ENCODE results near the gene RECQL.
A peak's percentile ranks its signal among the peaks of the same experiment; 100 is the strongest.

The RECQL gene

DNA sequence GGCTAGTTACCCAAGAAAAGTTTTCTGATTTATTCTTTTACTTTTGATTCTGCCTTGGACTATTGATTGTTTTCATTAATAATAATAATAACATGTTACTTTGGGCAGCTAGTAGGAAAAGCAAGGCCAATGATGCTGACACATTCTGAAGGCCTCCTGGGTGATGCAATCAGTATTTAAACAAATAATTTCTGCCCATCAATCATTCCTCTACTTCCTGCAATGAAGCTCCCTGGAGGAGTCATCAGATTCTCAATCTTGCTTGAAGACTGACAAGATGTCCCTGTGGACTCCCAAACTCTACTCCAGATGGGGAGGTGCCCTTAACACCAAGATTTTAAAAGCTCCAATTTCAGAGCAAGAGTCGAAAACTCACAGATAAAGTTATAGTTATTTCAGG, 24.6 kb upstream of the RECQL start, which contains the start of gene SPX:
Gene SPX, plus strand, starts transcription at position 244 of the 400 bp plus-strand sequence. CDS start 177 bp downstream, outside the sequence.
- DNase-seq, result peak in 1 of 3 donors; percentile 2
- Histone ChIP-seq H3K4me1 (ENCODE audit: control extremely low read depth in 1 of 4, control insufficient read depth in 4 of 4, insufficient read depth in 4 of 4, low read length in 3 of 4) (peaks cover 0 to 12% (median 8%) of the 10 kb centered on the region in 4 experiments), H3K27ac (ENCODE audit: insufficient read depth in 1 of 2, low read depth in 1 of 2, low read length in 2 of 2, poor library complexity in 1 of 2, severe bottlenecking in 2 of 2) (no peak within 1 kb of the TSS), H3K4me3 (ENCODE audit: control insufficient read depth in 1 of 7, extremely low read depth in 1 of 7, insufficient read depth in 4 of 7, low read depth in 2 of 7, low read length in 6 of 7) (peak within 1 kb of the TSS in 4 of 7 experiments; percentile 69 to 85 (median 81)), H3K27me3 (replicated peaks in 2 of 5; ENCODE audit: control insufficient read depth in 4 of 5, insufficient read depth in 5 of 5, low read length in 4 of 5) (peaks cover 5 to 25% (median 18%) of the 10 kb centered on the region in 5 experiments), H3K36me3 (ENCODE audit: control insufficient read depth in 4 of 4, insufficient read depth in 4 of 4, low read length in 3 of 4) (no peaks in the 10 kb centered on the region), H3K9me3 (ENCODE audit: control extremely low read depth in 1 of 5, control insufficient read depth in 4 of 5, insufficient read depth in 2 of 5, low read depth in 1 of 5, low read length in 4 of 5) (peaks cover 0 to 2% (median 0%) of the 10 kb centered on the region in 5 experiments)
- WGBS (ENCODE audit: insufficient coverage), result no CpG with 5 or more reads among the region's 1 CpG
- POLR2A ChIA-PET, result no interaction called here
- CTCF ChIA-PET, result interaction anchor here (1.0 to 1.1 kb wide), 2 partner anchors 161 to 934 kb away, joined by 3 read pairs; no protein-coding TSS in a partner anchor

DNA sequence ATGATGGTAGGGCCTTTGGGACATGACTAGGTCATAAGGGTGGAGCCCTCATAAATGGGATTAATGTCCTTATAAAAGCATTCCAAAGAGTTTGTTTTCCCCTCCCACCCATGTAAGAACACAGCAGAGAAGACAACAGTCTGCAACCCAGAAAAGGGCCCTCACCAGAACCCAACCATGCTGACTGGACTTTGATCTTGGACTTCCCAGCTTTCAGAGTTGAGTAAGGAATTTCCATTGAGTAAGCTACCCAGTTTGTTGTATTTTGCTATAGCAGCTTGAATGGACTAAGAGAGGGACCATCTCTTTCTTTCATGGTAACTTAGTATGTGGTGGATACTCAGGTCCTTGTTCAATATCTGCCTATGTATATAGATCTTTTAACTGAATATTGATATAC, 21.7 kb upstream of the RECQL start:
- Histone ChIP-seq H3K4me1 (ENCODE audit: control extremely low read depth in 1 of 4, control insufficient read depth in 4 of 4, insufficient read depth in 4 of 4, low read length in 3 of 4) (peaks cover 0 to 11% (median 8%) of the 10 kb centered on the region in 4 experiments), H3K4me3 (ENCODE audit: control insufficient read depth in 1 of 7, extremely low read depth in 1 of 7, insufficient read depth in 4 of 7, low read depth in 2 of 7, low read length in 6 of 7) (no peak overlapping the region), H3K27ac (ENCODE audit: insufficient read depth in 1 of 2, low read depth in 1 of 2, low read length in 2 of 2, poor library complexity in 1 of 2, severe bottlenecking in 2 of 2) (no peak overlapping the region), H3K36me3 (ENCODE audit: control insufficient read depth in 4 of 4, insufficient read depth in 4 of 4, low read length in 3 of 4) (peaks cover 0 to 4% (median 0%) of the 10 kb centered on the region in 4 experiments), H3K9me3 (ENCODE audit: control extremely low read depth in 1 of 5, control insufficient read depth in 4 of 5, insufficient read depth in 2 of 5, low read depth in 1 of 5, low read length in 4 of 5) (peaks cover 0 to 2% (median 0%) of the 10 kb centered on the region in 5 experiments), H3K27me3 (replicated peaks in 2 of 5; ENCODE audit: control insufficient read depth in 4 of 5, insufficient read depth in 5 of 5, low read length in 4 of 5) (peaks cover 3 to 19% (median 5%) of the 10 kb centered on the region in 5 experiments)
- POLR2A ChIA-PET, result no interaction called here
- DNase-seq, result no peak
- CTCF ChIA-PET, result no interaction called here

GRCh38 chr12:21521541-21521940, 20.1 kb upstream of the RECQL start:
- no peak for DNase-seq
- no peak overlapping the region for H3K27ac ChIP-seq (ENCODE audit: insufficient read depth in 1 of 2, low read depth in 1 of 2, low read length in 2 of 2, poor library complexity in 1 of 2, severe bottlenecking in 2 of 2)
- H3K9me3 ChIP-seq (ENCODE audit: control extremely low read depth in 1 of 5, control insufficient read depth in 4 of 5, insufficient read depth in 2 of 5, low read depth in 1 of 5, low read length in 4 of 5), result peaks cover 0 to 2% (median 0%) of the 10 kb centered on the region in 5 experiments
- POLR2A ChIA-PET, result no interaction called here
- H3K4me3 ChIP-seq (ENCODE audit: control insufficient read depth in 1 of 7, extremely low read depth in 1 of 7, insufficient read depth in 4 of 7, low read depth in 2 of 7, low read length in 6 of 7), result no peak overlapping the region
- WGBS (ENCODE audit: insufficient coverage), result 86% methylated on average over 1 of the region's 1 CpG
- CTCF ChIA-PET, result interaction anchor here (0.9 to 2.8 kb wide), 2 partner anchors 11 to 84 kb away, joined by 3 to 6 read pairs; partner anchors contain the start of gene PYROXD1
- peaks cover 0 to 5% (median 2%) of the 10 kb centered on the region in 5 experiments for H3K27me3 ChIP-seq (replicated peaks in 2 of 5; ENCODE audit: control insufficient read depth in 4 of 5, insufficient read depth in 5 of 5, low read length in 4 of 5)
- peaks cover 0 to 4% (median 1%) of the 10 kb centered on the region in 4 experiments for H3K36me3 ChIP-seq (ENCODE audit: control insufficient read depth in 4 of 4, insufficient read depth in 4 of 4, low read length in 3 of 4)
- H3K4me1 ChIP-seq (ENCODE audit: control extremely low read depth in 1 of 4, control insufficient read depth in 4 of 4, insufficient read depth in 4 of 4, low read length in 3 of 4), result no peaks in the 10 kb centered on the region

DNA sequence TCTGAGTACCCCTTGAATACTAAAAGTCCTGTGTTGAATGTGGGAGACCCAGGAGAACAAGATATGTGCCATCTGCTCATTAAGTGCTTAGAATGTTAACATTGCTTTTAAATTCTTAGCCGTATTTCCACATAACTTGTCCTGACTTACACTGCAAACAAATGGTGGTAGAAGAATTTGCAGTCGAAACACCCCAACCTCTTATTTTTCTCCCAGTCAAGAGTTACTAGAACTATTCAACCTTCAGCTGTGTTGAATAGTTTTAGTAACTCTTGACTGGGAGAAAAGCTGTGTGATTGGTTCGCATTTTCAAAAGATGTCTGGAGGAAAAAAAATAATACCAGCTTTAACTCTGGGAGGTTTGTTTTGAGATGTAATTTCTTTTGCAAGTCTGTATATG, 17.0 kb upstream of the RECQL start:
- DNase-seq, result no peak
- Histone ChIP-seq H3K4me3 (ENCODE audit: control insufficient read depth in 1 of 7, extremely low read depth in 1 of 7, insufficient read depth in 4 of 7, low read depth in 2 of 7, low read length in 6 of 7) (no peak overlapping the region), H3K4me1 (ENCODE audit: control extremely low read depth in 1 of 4, control insufficient read depth in 4 of 4, insufficient read depth in 4 of 4, low read length in 3 of 4) (no peaks in the 10 kb centered on the region), H3K36me3 (ENCODE audit: control insufficient read depth in 4 of 4, insufficient read depth in 4 of 4, low read length in 3 of 4) (peaks cover 9 to 21% (median 15%) of the 10 kb centered on the region in 4 experiments), H3K9me3 (ENCODE audit: control extremely low read depth in 1 of 5, control insufficient read depth in 4 of 5, insufficient read depth in 2 of 5, low read depth in 1 of 5, low read length in 4 of 5) (no peaks in the 10 kb centered on the region), H3K27ac (ENCODE audit: insufficient read depth in 1 of 2, low read depth in 1 of 2, low read length in 2 of 2, poor library complexity in 1 of 2, severe bottlenecking in 2 of 2) (no peak overlapping the region), H3K27me3 (replicated peaks in 2 of 5; ENCODE audit: control insufficient read depth in 4 of 5, insufficient read depth in 5 of 5, low read length in 4 of 5) (no peaks in the 10 kb centered on the region)
- WGBS (ENCODE audit: insufficient coverage), result 100% methylated on average over 1 of the region's 3 CpGs
- ChIA-PET CTCF (interaction anchor here (0.8 kb wide), 1 partner anchor 158 kb away, joined by 3 read pairs; no protein-coding TSS in a partner anchor), POLR2A (no interaction called here)

DNA sequence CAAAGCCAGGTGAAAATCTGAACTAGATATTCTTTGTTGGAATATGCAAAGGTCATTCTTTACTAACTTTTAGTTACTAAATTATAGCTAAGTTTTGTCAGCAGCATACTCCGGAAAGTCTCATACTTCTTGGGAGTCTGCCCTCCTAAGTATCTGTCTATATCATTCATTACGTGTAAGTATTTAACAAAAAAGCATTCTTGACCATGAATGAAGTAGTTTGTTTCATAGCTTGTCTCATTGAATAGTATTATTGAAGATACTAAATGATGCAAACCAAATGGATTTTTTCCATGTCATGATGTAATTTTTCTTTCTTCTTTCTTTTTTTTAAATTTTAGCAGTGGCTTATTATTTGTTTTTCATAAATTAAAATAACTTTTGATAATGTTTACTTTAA, 14.8 kb upstream of the RECQL start:
- Histone ChIP-seq H3K36me3 (ENCODE audit: control insufficient read depth in 4 of 4, insufficient read depth in 4 of 4, low read length in 3 of 4) (peaks cover 9 to 27% (median 19%) of the 10 kb centered on the region in 4 experiments), H3K4me3 (ENCODE audit: control insufficient read depth in 1 of 7, extremely low read depth in 1 of 7, insufficient read depth in 4 of 7, low read depth in 2 of 7, low read length in 6 of 7) (no peak overlapping the region), H3K9me3 (ENCODE audit: control extremely low read depth in 1 of 5, control insufficient read depth in 4 of 5, insufficient read depth in 2 of 5, low read depth in 1 of 5, low read length in 4 of 5) (no peaks in the 10 kb centered on the region), H3K4me1 (ENCODE audit: control extremely low read depth in 1 of 4, control insufficient read depth in 4 of 4, insufficient read depth in 4 of 4, low read length in 3 of 4) (no peaks in the 10 kb centered on the region), H3K27ac (ENCODE audit: insufficient read depth in 1 of 2, low read depth in 1 of 2, low read length in 2 of 2, poor library complexity in 1 of 2, severe bottlenecking in 2 of 2) (no peak overlapping the region), H3K27me3 (replicated peaks in 2 of 5; ENCODE audit: control insufficient read depth in 4 of 5, insufficient read depth in 5 of 5, low read length in 4 of 5) (no peaks in the 10 kb centered on the region)
- DNase-seq, result no peak
- WGBS (ENCODE audit: insufficient coverage), result no CpG with 5 or more reads among the region's 2 CpGs
- ChIA-PET POLR2A (no interaction called here), CTCF (no interaction called here)

DNA sequence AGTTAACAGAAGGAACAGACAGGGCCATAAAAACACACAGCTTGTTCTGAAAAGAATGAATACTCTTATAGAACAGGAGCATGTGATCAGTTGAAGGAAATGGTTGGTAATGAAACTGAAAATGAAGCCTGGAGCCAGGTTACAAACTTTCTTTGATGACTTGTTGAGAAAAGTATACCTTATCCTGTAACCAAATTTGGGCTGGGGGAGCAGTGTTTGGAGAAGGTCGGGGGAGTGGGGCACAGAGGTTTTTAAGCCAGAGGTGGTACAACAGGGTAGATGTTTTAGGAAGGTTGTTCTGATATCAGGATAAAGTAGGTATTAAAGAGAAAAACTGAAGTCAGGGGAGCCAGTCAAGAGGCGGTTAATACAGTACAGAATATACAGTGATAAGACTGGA, 8.3 kb upstream of the RECQL start:
- peak in 1 of 3 donors; percentile 3 for DNase-seq
- no peaks in the 10 kb centered on the region for H3K4me1 ChIP-seq (ENCODE audit: control extremely low read depth in 1 of 4, control insufficient read depth in 4 of 4, insufficient read depth in 4 of 4, low read length in 3 of 4)
- 50% methylated on average over 2 of the region's 2 CpGs for WGBS (ENCODE audit: insufficient coverage)
- no peaks in the 10 kb centered on the region for H3K9me3 ChIP-seq (ENCODE audit: control extremely low read depth in 1 of 5, control insufficient read depth in 4 of 5, insufficient read depth in 2 of 5, low read depth in 1 of 5, low read length in 4 of 5)
- H3K27me3 ChIP-seq (replicated peaks in 2 of 5; ENCODE audit: control insufficient read depth in 4 of 5, insufficient read depth in 5 of 5, low read length in 4 of 5), result no peaks in the 10 kb centered on the region
- ChIA-PET POLR2A (no interaction called here), CTCF (interaction anchor here (1.7 kb wide), 1 partner anchor 10 kb away, joined by 6 read pairs; no protein-coding TSS in a partner anchor)
- H3K27ac ChIP-seq (ENCODE audit: insufficient read depth in 1 of 2, low read depth in 1 of 2, low read length in 2 of 2, poor library complexity in 1 of 2, severe bottlenecking in 2 of 2), result no peak overlapping the region
- H3K36me3 ChIP-seq (ENCODE audit: control insufficient read depth in 4 of 4, insufficient read depth in 4 of 4, low read length in 3 of 4), result peaks cover 6 to 27% (median 21%) of the 10 kb centered on the region in 4 experiments
- H3K4me3 ChIP-seq (ENCODE audit: control insufficient read depth in 1 of 7, extremely low read depth in 1 of 7, insufficient read depth in 4 of 7, low read depth in 2 of 7, low read length in 6 of 7), result no peak overlapping the region

GRCh38 chr12:21507849-21508248, 6.4 kb upstream of the RECQL start:
- H3K27me3 ChIP-seq (replicated peaks in 2 of 5; ENCODE audit: control insufficient read depth in 4 of 5, insufficient read depth in 5 of 5, low read length in 4 of 5), result no peaks in the 10 kb centered on the region
- WGBS (ENCODE audit: insufficient coverage), result 100% methylated on average over 2 of the region's 2 CpGs
- no peaks in the 10 kb centered on the region for H3K9me3 ChIP-seq (ENCODE audit: control extremely low read depth in 1 of 5, control insufficient read depth in 4 of 5, insufficient read depth in 2 of 5, low read depth in 1 of 5, low read length in 4 of 5)
- no peak overlapping the region for H3K27ac ChIP-seq (ENCODE audit: insufficient read depth in 1 of 2, low read depth in 1 of 2, low read length in 2 of 2, poor library complexity in 1 of 2, severe bottlenecking in 2 of 2)
- no peak for DNase-seq
- CTCF ChIA-PET, result no interaction called here
- H3K4me3 ChIP-seq (ENCODE audit: control insufficient read depth in 1 of 7, extremely low read depth in 1 of 7, insufficient read depth in 4 of 7, low read depth in 2 of 7, low read length in 6 of 7), result no peak overlapping the region
- peaks cover 2 to 16% (median 11%) of the 10 kb centered on the region in 4 experiments for H3K36me3 ChIP-seq (ENCODE audit: control insufficient read depth in 4 of 4, insufficient read depth in 4 of 4, low read length in 3 of 4)
- H3K4me1 ChIP-seq (ENCODE audit: control extremely low read depth in 1 of 4, control insufficient read depth in 4 of 4, insufficient read depth in 4 of 4, low read length in 3 of 4), result peaks cover 0 to 7% (median 3%) of the 10 kb centered on the region in 4 experiments
- POLR2A ChIA-PET, result no interaction called here

All from common myeloid progenitor, CD34-positive (primary cell).